Myocyte (in vitro differentiated cells): ENCODE results near the gene RSKR. TPM values are rescaled to one million over a fixed set of nuclear protein-coding genes. Genes with fewer than 3 reads are reported as not detected.

Source experiments
- total RNA-seq: library from RNA; depleted of rRNA; stranded (reverse); fragments of >200 nt; gene quantifications from 2 replicates; pipeline ENCODE4 v1.2.3, GENCODE V29; 2014

RSKR gene
- total RNA-seq, 1 donor from 2014 or later: 12.2 TPM

Other genes starting within 250 kb of the RSKR start
- not detected in 2 replicates for gene SEBOX, start 249.0 kb downstream of the RSKR start, total RNA-seq
- gene VTN, start 243.9 kb downstream of the RSKR start, total RNA-seq: 0.21 and 0.26 TPM in 2 replicates
- gene SARM1, start 242.5 kb downstream of the RSKR start, total RNA-seq: 8.6 and 13.9 TPM in 2 replicates
- 1.8 and 3.2 TPM in 2 replicates for gene SLC46A1, start 208.0 kb downstream of the RSKR start, total RNA-seq
- gene SLC13A2, start 140.5 kb downstream of the RSKR start, total RNA-seq: not detected in 2 replicates
- gene FOXN1, start 107.8 kb downstream of the RSKR start, total RNA-seq: not detected in 2 replicates
- gene UNC119, start 61.6 kb downstream of the RSKR start, total RNA-seq: 74.8 and 222 TPM in 2 replicates
- 162 and 204 TPM in 2 replicates for gene PIGS, start 42.7 kb downstream of the RSKR start, total RNA-seq
- 22.5 and 25.9 TPM in 2 replicates for gene ALDOC, start 37.3 kb downstream of the RSKR start, total RNA-seq
- gene SPAG5, start 15.2 kb downstream of the RSKR start, total RNA-seq: 2.2 and 4.3 TPM in 2 replicates
- gene BLTP2, start 31.0 kb upstream of the RSKR start, total RNA-seq: 144 and 157 TPM in 2 replicates
- 36.3 and 39.7 TPM in 2 replicates for gene SDF2, start 47.7 kb upstream of the RSKR start, total RNA-seq
- 37.5 and 38.3 TPM in 2 replicates for gene SUPT6H, start 48.0 kb upstream of the RSKR start, total RNA-seq
- gene PROCA1, start 97.7 kb upstream of the RSKR start, total RNA-seq: 1.0 and 1.6 TPM in 2 replicates
- 162 and 198 TPM in 2 replicates for gene RAB34, start 103.7 kb upstream of the RSKR start, total RNA-seq
- gene RPL23A, start 105.8 kb upstream of the RSKR start, total RNA-seq: 261 and 384 TPM in 2 replicates
- 11.1 and 22.3 TPM in 2 replicates for gene TLCD1, start 112.0 kb upstream of the RSKR start, total RNA-seq
- gene NEK8, start 114.6 kb upstream of the RSKR start, total RNA-seq: 5.5 and 6.0 TPM in 2 replicates
- gene TRAF4, start 129.8 kb upstream of the RSKR start, total RNA-seq: 173 and 248 TPM in 2 replicates
- 12.7 and 13.3 TPM in 2 replicates for gene FAM222B, start 228.6 kb upstream of the RSKR start, total RNA-seq
- 35.2 and 43.7 TPM in 2 replicates for gene ERAL1, start 240.8 kb upstream of the RSKR start, total RNA-seq